HepG2 (cell line): ENCODE data around the gene RUNX3. TPM values are rescaled to one million over a fixed set of nuclear protein-coding genes. Genes with fewer than 3 reads are reported as not detected.

Experiments used
- ATAC-seq: fragments of 200-7000 bp; cut with Tn5 transposase; 3 replicates; pipeline ENCODE4 v1.9.1; 2020; ENCODE audit warnings: mild to moderate bottlenecking, moderate library complexity
- BruUV-seq: library from RNA; stranded (reverse); fragments of 400-500 nt; replicated peaks from 2 replicates; lab custom pipeline; 2021; lab: Mats Ljungman, UMichigan
- CTCF ChIA-PET: fragments of 300-600 bp; formaldehyde crosslinking; extraction: SDS; loops from one replicate; lab custom pipeline; 2021; ENCODE audit warnings: low total read pairs, inconsistent platforms, low intra/inter-chr PET ratio; lab: Yijun Ruan, JAX
- POLR2A ChIA-PET: fragments of 350-600 bp; sonication (Branson Sonifier 250); formaldehyde crosslinking; loops from one replicate; lab custom pipeline; 2020; ENCODE audit warnings: antibody characterized with exemption, inconsistent platforms; lab: Yijun Ruan, JAX
- DNase-seq: peaks from one replicate; pipeline ENCODE4 v3.0.0-alpha.2; 2015; ENCODE audit warnings: low spot score
- FAIRE-seq: peaks from 3 replicates; lab custom pipeline; 2011; peaks lifted over from hg19 to GRCh38; lab: Jason Lieb, UNC
- H2AFZ ChIP-seq: one replicate; pipeline ENCODE4 v1.6.1; 2011; ENCODE audit warnings: low read length, inconsistent platforms
- H3K27ac ChIP-seq: fragments of 300-600 bp; 3 replicates; pipeline ENCODE4 v1.8.0; 2011; ENCODE audit warnings: mixed run types, mild to moderate bottlenecking, mixed read lengths, low read length, inconsistent platforms; ENCODE audit not compliant: insufficient read depth; ENCODE audit errors: extremely low read length
- H3K27me3 ChIP-seq, 2 experiments: fragments of 200-600 bp in 1 of 2; 2 replicates in 1 of 2; 3 replicates in 1 of 2; pipeline versions ENCODE4 v1.6.0 to v1.8.0; 2011; ENCODE audit warnings: low read length in 2 of 2, mild to moderate bottlenecking in 2 of 2, moderate library complexity in 2 of 2, inconsistent platforms in 1 of 2; ENCODE audit not compliant: insufficient read depth in 2 of 2, control insufficient read depth in 1 of 2
- H3K36me3 ChIP-seq, 2 experiments: fragments of 200-600 bp in 1 of 2; replicated peaks in 1 of 2; 2 replicates in 1 of 2; 3 replicates in 1 of 2; pipeline versions ENCODE4 v1.5.1 to v1.8.0; 2011; ENCODE audit warnings: low read length in 2 of 2, inconsistent platforms in 1 of 2; ENCODE audit not compliant: insufficient read depth in 2 of 2, control insufficient read depth in 1 of 2
- H3K4me1 ChIP-seq: 2 replicates; pipeline ENCODE4 v1.5.1; 2012; ENCODE audit warnings: low read length, inconsistent platforms; ENCODE audit not compliant: insufficient read depth
- H3K4me2 ChIP-seq: 2 replicates; pipeline ENCODE4 v1.6.0; 2011; ENCODE audit warnings: low read depth, low read length, inconsistent platforms
- H3K4me3 ChIP-seq, 3 experiments: fragments of 200-600 bp in 1 of 3; sonication (generic), shearing (Covaris generic) in 1 of 3; replicated peaks in 1 of 3; 2 replicates each; pipeline ENCODE4 v1.5.1; 2011 to 2016; ENCODE audit warnings: low read length in 3 of 3, inconsistent platforms in 2 of 3, low read depth in 2 of 3, mild to moderate bottlenecking in 2 of 3, control low read depth in 1 of 3, mixed read lengths in 1 of 3; ENCODE audit not compliant: insufficient read depth in 1 of 3
- H3K79me2 ChIP-seq: one replicate; pipeline ENCODE4 v1.6.1; 2011; ENCODE audit warnings: low read length, inconsistent platforms; ENCODE audit not compliant: insufficient read depth
- H3K9ac ChIP-seq: 2 replicates; pipeline ENCODE4 v1.6.0; 2011; ENCODE audit warnings: mild to moderate bottlenecking, low read depth, low read length, inconsistent platforms; ENCODE audit not compliant: insufficient read depth
- H3K9me3 ChIP-seq: 2 replicates; pipeline ENCODE4 v1.5.1; 2012; ENCODE audit warnings: mild to moderate bottlenecking, low read length
- H4K20me1 ChIP-seq: 2 replicates; pipeline ENCODE4 v1.6.0; 2011; ENCODE audit warnings: inconsistent platforms, mild to moderate bottlenecking, low read length, moderate library complexity; ENCODE audit not compliant: insufficient read depth
- CHD4 ChIP-seq: fragments of 200-600 bp; sonication (generic); IDR thresholded peaks from 2 replicates; pipeline ENCODE4 v1.7.0; 2017; ENCODE audit warnings: mild to moderate bottlenecking, low read length, borderline replicate concordance
- HOXA5 ChIP-seq: sonication (generic); formaldehyde crosslinking; IDR thresholded peaks from 2 replicates; pipeline ENCODE4 v1.4.0; 2020; ENCODE audit warnings: missing genetic modification reagents
- NR2C2 ChIP-seq: sonication (generic); formaldehyde crosslinking; IDR thresholded peaks from 2 replicates; pipeline ENCODE4 v1.4.0; 2020; ENCODE audit warnings: missing genetic modification reagents, mild to moderate bottlenecking, moderate library complexity, borderline replicate concordance
- NR2F6 ChIP-seq, 2 experiments: IDR thresholded peaks; 2 replicates each; pipeline ENCODE4 v1.6.1; 2016; ENCODE audit warnings: antibody characterized with exemption in 1 of 2, mild to moderate bottlenecking in 1 of 2
- U2AF2 ChIP-seq: fragments of 200-400 bp; formaldehyde crosslinking; IDR thresholded peaks from 2 replicates; pipeline ENCODE4 v1.6.1; 2017; ENCODE audit warnings: low read depth, mild to moderate bottlenecking, low read length
- ZFP62 ChIP-seq: sonication (generic); formaldehyde crosslinking; IDR thresholded peaks from 2 replicates; pipeline ENCODE4 v1.4.0; 2020; ENCODE audit warnings: missing genetic modification reagents
- ZNF275 ChIP-seq: sonication (generic); formaldehyde crosslinking; IDR thresholded peaks from 2 replicates; pipeline ENCODE4 v1.8.0; 2022; ENCODE audit warnings: missing genetic modification reagents, mild to moderate bottlenecking, inconsistent platforms, borderline replicate concordance
- ZNF629 ChIP-seq: sonication (generic); formaldehyde crosslinking; conservative IDR thresholded peaks from 2 replicates; pipeline ENCODE4 v1.5.0; 2020; ENCODE audit warnings: missing genetic modification reagents
- ZNF747 ChIP-seq: sonication (generic); formaldehyde crosslinking; IDR thresholded peaks from 2 replicates; pipeline ENCODE4 v1.8.1; 2023; ENCODE audit warnings: missing genetic modification reagents, mild to moderate bottlenecking, borderline replicate concordance
- WGBS: methylation state at CpG from one replicate; pipeline ENCODE4 v1.1.6; 2017; ENCODE audit warnings: low lambda C conversion rate; 5-methylcytosine and 5-hydroxymethylcytosine counted together
- in situ Hi-C: cut with HindIII; loops from 2 replicates; pipeline ENCODE4 v1.10.0; 2017; ENCODE audit warnings: low pct_unique_long_range_greater_than_20kb; ENCODE audit not compliant: extremely low pct_ligation_motif_present
- intact Hi-C: fragments of 100-400 bp; cut with micrococcal nuclease; formaldehyde crosslinking; loops from one replicate; pipeline ENCODE4 v1.10.0; 2022; ENCODE audit not compliant: unreplicated experiment
- polyA plus RNA-seq, 8 experiments: library from polyadenylated mRNA; depleted of rRNA in 3 of 8; stranded (reverse) in 7 of 8; unstranded in 1 of 8; fragments of >200 nt; fragmentation: Illumina TruSeq in 4 of 8; extraction: Trizol in 4 of 8; gene quantifications; 2 replicates each; pipeline versions ENCODE4 v1.2.1 to v1.2.3, GENCODE V29; 2011 to 2016; ENCODE audit warnings: low read depth in 4 of 8, missing spikeins in 1 of 8, mixed read lengths in 1 of 8; ENCODE audit not compliant: insufficient read depth in 1 of 8
- total RNA-seq, 5 experiments: library from RNA; depleted of rRNA; stranded (reverse); fragments of >200 nt; fragmentation: Illumina TruSeq; extraction: Trizol; gene quantifications; 2 replicates each; pipeline ENCODE4 v1.2.3, GENCODE V29; 2016; ENCODE audit warnings: low read depth in 1 of 5
- TF ChIP-seq, protein P1 (sequence below): IDR thresholded peaks from 2 replicates; pipeline ENCODE4 v1.6.1; 2016; ENCODE audit warnings: control low read depth

The RUNX3 gene
- total and polyA plus RNA-seq, 2 of the 13 experiments (the other 11 are each of a cell fraction or from before 2014, with no cell fraction given) = 0.04 to 0.22 TPM

DNA sequence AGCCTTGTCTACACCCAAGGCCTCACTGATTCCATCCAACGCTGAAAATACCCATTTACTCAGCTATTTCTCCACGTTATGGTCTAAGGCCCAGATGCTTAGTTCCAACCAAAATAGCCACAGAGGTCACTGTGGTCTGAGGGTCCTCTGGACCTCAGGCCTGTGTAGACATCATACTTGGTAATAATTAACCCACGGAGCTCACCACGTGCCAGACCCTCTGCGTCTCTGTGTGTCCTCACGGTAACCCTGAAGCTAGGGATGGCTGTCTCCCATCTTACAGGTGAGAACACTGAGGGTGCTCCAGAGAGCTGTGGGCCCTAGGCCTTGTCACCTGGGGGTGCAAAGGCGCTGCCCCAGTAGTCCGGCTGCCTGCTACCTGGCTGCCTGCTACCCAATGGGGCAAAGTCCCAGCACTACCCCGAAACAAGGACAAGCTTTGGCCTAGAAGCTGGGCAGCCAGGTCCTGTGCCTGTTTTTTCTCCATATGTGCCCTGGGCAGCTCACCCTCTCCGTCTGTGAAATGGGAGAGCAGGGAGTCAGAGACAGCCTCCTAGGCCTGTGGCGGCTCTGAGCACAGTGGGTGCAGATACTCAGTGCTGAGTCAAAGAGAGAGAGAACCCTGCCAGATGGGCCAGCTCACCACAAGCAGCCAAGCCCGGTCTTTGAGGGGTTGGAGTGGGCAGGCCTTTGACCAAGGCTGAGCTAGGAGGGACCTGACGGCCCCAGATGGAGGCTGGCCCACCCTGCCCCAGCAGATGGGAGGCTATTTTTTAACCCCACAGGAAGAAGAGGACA lies 17.0 kb upstream of the RUNX3 start (continued):
- TF ChIP-seq CHD4 (peak; percentile 76; the same call in 1 of the 2 replicates), NR2F6 (IDR thresholded peaks at IDR 0.05) (0 out of 2 replicates have a peak, but pooled peaks have one; percentile 26), NR2F6 (CRISPR knock-in tag; IDR thresholded peaks at IDR 0.05) (no peak)

DNA sequence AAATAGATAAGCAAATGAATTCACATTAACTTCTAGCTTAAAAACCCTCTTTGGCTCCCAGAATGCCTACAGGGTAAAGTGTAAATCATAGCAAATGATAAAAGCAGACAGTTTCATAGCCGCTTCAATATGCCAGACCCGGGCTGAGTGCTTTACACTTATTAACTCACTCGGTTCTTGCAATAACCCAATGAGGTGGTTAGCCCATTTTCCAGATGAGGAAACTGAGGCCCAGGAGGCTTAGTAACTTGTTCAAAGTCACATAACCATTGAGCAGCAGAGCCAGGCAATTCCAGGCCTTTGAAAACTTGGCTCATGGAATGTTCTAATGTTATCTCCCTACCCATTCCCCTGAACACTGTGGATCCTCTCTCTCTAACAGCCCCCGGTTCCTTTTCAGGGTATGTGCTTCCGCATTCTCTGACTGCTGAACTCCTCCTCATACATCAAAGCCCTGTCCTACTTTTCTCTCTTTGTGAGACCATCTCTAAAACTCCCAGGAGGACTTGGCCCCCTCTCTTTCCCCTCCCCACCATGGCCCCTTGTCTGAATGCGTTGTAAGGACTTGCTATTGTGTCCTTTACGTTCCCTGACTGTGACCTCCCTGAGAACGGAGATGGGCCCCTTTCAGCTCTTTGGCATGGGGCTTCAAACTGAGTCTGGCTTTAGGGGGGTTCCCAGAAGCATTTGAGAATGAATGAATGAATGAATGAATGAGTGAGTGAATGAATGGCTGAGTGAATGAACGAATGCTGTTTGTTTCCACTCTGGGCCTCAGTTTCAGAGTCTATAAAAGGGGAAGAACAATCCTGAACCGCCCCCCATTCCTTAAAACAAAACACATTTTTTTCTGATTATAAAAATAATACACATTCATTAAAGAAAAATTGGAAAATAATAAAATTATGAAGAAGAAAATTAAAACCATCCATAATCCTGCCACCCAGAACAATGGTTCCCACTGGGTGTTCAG lies 15.6 kb upstream of the RUNX3 start:
- WGBS = 56% methylated on average over 10 of the region's 10 CpGs
- intact Hi-C loops (loop anchor here (5.0 kb wide), 1 partner anchor 157 kb away; no protein-coding TSS in a partner anchor), in situ Hi-C loops (no loop called here)
- no TSS peak for BruUV-seq
- Histone ChIP-seq H3K4me1 (peaks cover 48% of the 10 kb centered on the region), H3K27me3 (peaks cover 8 to 25% of the 10 kb centered on the region in 2 experiments; a peak in 4 of 5 replicates), H3K4me3 (no peak overlapping the region), H3K27ac (no peak overlapping the region), H2AFZ (no peak overlapping the region), H3K79me2 (no peaks in the 10 kb centered on the region), H4K20me1 (no peaks in the 10 kb centered on the region), H3K9ac (no peak overlapping the region), H3K9me3 (no peaks in the 10 kb centered on the region), H3K36me3 (no peaks in the 10 kb centered on the region), H3K4me2 (no peak overlapping the region)
- ChIA-PET POLR2A (no interaction called here), CTCF (no interaction called here)
- FAIRE-seq (no peak), DNase-seq (no peak), ATAC-seq (no peak)
- TF ChIP-seq ZNF747 (CRISPR knock-in tag) (no peak), ZNF629 (CRISPR knock-in tag) (peak; percentile 86), ZFP62 (no peak), HOXA5 (CRISPR knock-in tag) (no peak), NR2C2 (CRISPR knock-in tag) (no peak), ZNF275 (CRISPR knock-in tag) (no peak), U2AF2 (no peak)
- TF ChIP-seq, protein P1, sequence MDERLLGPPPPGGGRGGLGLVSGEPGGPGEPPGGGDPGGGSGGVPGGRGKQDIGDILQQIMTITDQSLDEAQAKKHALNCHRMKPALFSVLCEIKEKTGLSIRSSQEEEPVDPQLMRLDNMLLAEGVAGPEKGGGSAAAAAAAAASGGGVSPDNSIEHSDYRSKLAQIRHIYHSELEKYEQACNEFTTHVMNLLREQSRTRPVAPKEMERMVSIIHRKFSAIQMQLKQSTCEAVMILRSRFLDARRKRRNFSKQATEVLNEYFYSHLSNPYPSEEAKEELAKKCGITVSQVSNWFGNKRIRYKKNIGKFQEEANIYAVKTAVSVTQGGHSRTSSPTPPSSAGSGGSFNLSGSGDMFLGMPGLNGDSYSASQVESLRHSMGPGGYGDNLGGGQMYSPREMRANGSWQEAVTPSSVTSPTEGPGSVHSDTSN = no peak
